Stimulated activated CD4-positive, alpha-beta T cell treated with anti-CD3 and anti-CD28 coated beads, Interleukin-1b, Interleukin-23, amount 100 ng/mL, for 1 hour (primary cell): ENCODE results near the gene AATK.

ENCODE experiments used
- DNase-seq, 2 donors: peaks; one replicate each; pipeline ENCODE4 v3.0.0-alpha.2; 2020; ENCODE audit warnings: low read depth in 2 of 2

The AATK gene

DNA sequence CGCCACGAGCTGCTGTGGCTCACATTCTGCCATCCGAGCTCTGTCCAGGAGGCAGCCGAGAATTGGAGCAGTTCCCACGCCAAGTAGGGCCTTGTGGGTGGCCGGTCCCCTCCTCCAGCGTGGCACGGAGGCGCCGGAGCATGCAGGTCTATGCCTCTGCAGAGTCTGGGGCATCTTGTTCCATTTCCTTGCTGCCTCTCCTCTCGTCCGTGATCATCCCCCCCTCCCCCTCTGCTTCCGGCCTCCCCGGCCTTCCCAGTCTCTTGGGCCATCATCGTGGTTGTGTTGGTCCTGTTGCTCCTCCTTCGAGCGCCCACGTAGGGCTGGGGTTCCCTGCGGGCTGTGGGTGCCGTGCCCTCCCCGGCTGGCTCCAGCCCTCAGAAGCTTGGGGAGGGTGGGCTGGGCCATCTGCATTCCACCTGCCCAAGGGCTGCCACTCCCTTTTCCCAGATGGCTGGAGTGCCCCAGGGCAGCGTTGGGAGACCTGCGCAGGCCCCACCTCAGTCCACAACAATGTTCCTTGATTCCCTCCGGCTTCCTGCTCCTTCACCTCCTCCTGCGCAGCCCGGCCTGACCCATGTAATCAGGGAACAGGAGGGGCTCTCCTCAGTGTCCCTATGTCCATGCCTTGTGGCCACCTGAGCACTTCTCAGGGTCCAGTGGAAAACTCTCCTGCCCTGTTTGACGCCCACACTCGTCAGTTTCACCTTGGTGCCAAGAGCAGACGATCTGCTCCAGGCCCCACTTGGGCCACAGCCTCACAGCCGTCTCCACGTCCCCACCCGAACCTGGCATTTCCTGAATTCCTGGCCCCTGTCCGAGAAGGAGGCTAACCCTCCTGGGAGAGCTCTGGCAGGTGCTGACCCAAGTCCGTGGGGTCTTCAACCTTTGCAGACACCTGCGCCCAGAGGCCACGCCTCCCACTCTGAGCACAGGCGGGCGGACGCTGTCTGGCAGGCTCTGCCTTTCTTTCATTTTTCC is 94.0 kb downstream of the AATK start:
- no peak for DNase-seq

GRCh38 chr17:81070541-81071246 is 95.3 kb downstream of the AATK start:
- DNase-seq, result no peak

- DNase-seq, result no peak
Measured at GRCh38 chr17:81069135-81069645, 96.8 kb downstream of the AATK start.

DNA sequence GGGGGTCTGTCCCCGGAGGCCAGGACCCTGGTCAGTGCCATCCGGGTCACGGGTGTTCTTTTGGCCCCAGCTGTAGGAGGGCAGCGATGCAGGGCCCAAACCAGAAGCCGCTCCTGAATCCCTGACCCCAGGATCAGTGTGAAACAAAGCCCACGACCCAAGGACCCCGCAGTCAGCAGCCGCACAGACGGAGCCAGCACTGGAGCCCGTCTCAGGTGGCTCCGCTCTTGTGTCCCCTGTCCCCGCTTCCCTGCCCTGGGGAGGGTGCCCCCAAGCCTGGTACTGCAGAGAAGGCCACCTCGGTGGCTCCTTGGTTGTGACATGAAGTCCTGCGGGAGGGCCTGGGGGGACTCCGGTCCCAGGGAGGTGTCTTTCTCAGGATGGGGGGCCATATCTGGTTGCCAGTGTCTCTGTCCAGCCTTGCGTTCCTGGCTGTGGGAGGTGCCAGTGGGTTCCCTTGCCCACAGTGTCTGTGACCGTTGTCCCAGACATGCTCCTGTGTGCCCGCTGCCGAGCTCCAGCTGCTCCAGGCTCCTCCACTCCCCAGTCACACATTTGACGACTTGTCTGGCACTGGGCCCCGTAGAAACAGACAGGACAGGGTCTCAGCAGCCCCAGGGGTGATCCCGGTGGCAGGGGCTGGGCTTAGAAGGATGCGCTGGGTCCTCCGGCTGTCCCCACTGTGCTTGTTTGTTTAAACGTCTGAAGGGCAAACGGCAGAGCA is 97.4 kb downstream of the AATK start:
- no peak for DNase-seq

DNA sequence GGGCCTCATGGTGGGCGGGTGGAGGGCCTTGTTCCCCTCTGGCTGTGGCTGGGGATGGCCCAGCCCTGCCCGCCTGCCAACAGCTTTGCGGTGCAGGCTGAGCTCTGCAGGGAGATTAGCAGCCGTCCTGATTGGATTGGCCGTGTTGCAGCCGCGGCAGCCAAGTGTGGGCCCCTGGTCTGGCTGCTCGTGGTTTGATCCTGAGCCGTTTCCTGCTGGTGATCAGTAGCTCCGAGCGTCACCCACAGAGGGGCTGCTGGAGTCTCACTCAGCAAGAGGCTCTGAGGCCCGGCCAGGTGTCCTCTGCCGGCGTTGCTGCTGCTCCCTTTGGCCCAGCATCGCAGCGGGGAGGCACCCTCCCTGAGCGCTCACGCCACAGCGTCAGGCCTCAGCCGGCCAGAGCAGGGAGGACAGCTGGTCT is 98.6 kb downstream of the AATK start:
- no peak for DNase-seq
